Keratinocyte (primary cell): ENCODE measurements around the gene MIPOL1. TPM values are rescaled to one million over a fixed set of nuclear protein-coding genes. Genes with fewer than 3 reads are reported as not detected.
"Not testable (repeated sequence)": the region's sequence is repeated elsewhere in the genome, so short reads cannot be mapped to it uniquely, and the experiment has no call there.

Experiments
- DNase-seq: peaks from one replicate; pipeline ENCODE4 v3.0.0-alpha.2; 2011; ENCODE audit warnings: low read depth, missing footprints, low spot score
- FAIRE-seq: peaks from 2 replicates; lab custom pipeline; 2011; peaks lifted over from hg19 to GRCh38; lab: Jason Lieb, UNC
- H2AFZ ChIP-seq: 2 replicates; pipeline ENCODE4 v1.6.0; 2012; ENCODE audit warnings: low read length, control low read depth, inconsistent platforms; ENCODE audit not compliant: control insufficient read depth
- H3K27ac ChIP-seq: 2 replicates; pipeline ENCODE4 v1.5.1; 2011; ENCODE audit warnings: low read length; ENCODE audit not compliant: control insufficient read depth, insufficient read depth
- H3K27me3 ChIP-seq: 3 replicates; pipeline ENCODE4 v1.6.0; 2011; ENCODE audit warnings: low read length; ENCODE audit not compliant: control insufficient read depth, insufficient read depth; ENCODE audit errors: extremely low read depth
- H3K36me3 ChIP-seq, 2 experiments: 2 replicates in 1 of 2; 3 replicates in 1 of 2; pipeline ENCODE4 v1.5.1; 2011; ENCODE audit warnings: low read length in 2 of 2, mild to moderate bottlenecking in 1 of 2; ENCODE audit not compliant: control insufficient read depth in 2 of 2, insufficient read depth in 2 of 2; ENCODE audit errors: extremely low read depth in 1 of 2
- H3K4me1 ChIP-seq: 3 replicates; pipeline ENCODE4 v1.5.1; 2011; ENCODE audit warnings: low read length; ENCODE audit not compliant: control insufficient read depth, insufficient read depth; ENCODE audit errors: extremely low read depth
- H3K4me2 ChIP-seq: 3 replicates; pipeline ENCODE4 v1.6.0; 2011; ENCODE audit warnings: low read depth, low read length; ENCODE audit not compliant: control insufficient read depth, insufficient read depth; ENCODE audit errors: extremely low read depth
- H3K4me3 ChIP-seq, 3 experiments: fragments of 200-600 bp in 1 of 3; sonication (generic) in 1 of 3; 2 replicates in 2 of 3; 3 replicates in 1 of 3; pipeline ENCODE4 v1.5.1; 2011 to 2016; ENCODE audit warnings: low read length in 3 of 3, mild to moderate bottlenecking in 3 of 3, control low read depth in 2 of 3, inconsistent platforms in 1 of 3, low read depth in 1 of 3, mixed read lengths in 1 of 3, mixed run types in 1 of 3, moderate library complexity in 1 of 3; ENCODE audit not compliant: control insufficient read depth in 2 of 3, insufficient read depth in 2 of 3; ENCODE audit errors: extremely low read depth in 1 of 3
- H3K79me2 ChIP-seq: 2 replicates; pipeline ENCODE4 v1.6.0; 2012; ENCODE audit warnings: low read length; ENCODE audit not compliant: control insufficient read depth, insufficient read depth
- H3K9ac ChIP-seq: 3 replicates; pipeline ENCODE4 v1.6.0; 2011; ENCODE audit warnings: low read length; ENCODE audit not compliant: control insufficient read depth, insufficient read depth; ENCODE audit errors: extremely low read depth
- H3K9me1 ChIP-seq: 3 replicates; pipeline ENCODE4 v1.6.0; 2011; ENCODE audit warnings: low read length; ENCODE audit not compliant: control insufficient read depth, insufficient read depth; ENCODE audit errors: extremely low read depth
- H3K9me3 ChIP-seq: 2 replicates; pipeline ENCODE4 v1.5.1; 2012; ENCODE audit warnings: low read depth, low read length; ENCODE audit not compliant: control insufficient read depth
- H4K20me1 ChIP-seq: 3 replicates; pipeline ENCODE4 v1.6.0; 2011; ENCODE audit warnings: low read length; ENCODE audit not compliant: control insufficient read depth, insufficient read depth; ENCODE audit errors: extremely low read depth
- EZH2 ChIP-seq: IDR thresholded peaks from one replicate; pipeline ENCODE4 v1.6.1; 2012; ENCODE audit warnings: inconsistent platforms, mild to moderate bottlenecking, low read length, moderate library complexity
- dilution Hi-C: fragments of 300-500 bp; cut with MboI; formaldehyde crosslinking; loops from one replicate; pipeline ENCODE4 v1.7.0; 2020; ENCODE audit warnings: low sequenced_read_pairs; ENCODE audit not compliant: extremely low pct_ligation_motif_present
- polyA plus RNA-seq, 5 experiments: library from polyadenylated mRNA; depleted of rRNA in 3 of 5; stranded (reverse) in 3 of 5; stranded (forward) in 1 of 5; unstranded in 1 of 5; fragments of >200 nt; gene quantifications; 1 replicate in 1 of 5; 2 replicates in 3 of 5; 3 replicates in 1 of 5; pipeline versions ENCODE4 v1.2.1 to v1.2.3, GENCODE V29; 2011 to 2012; ENCODE audit warnings: missing spikeins in 2 of 5, low read depth in 1 of 5, low replicate concordance in 1 of 5
- TF ChIP-seq, protein P1 (sequence below), 3 experiments: IDR thresholded peaks in 1 of 3; conservative IDR thresholded peaks in 1 of 3; optimal IDR thresholded peaks in 1 of 3; 2 replicates in 2 of 3; 3 replicates in 1 of 3; pipeline versions ENCODE3 to v1.5.1; 2011; ENCODE audit warnings: low read length in 3 of 3, mild to moderate bottlenecking in 3 of 3, moderate library complexity in 2 of 3, control low read depth in 1 of 3, inconsistent platforms in 1 of 3; ENCODE audit not compliant: insufficient read depth in 2 of 3; ENCODE audit errors: extremely low read depth in 1 of 3

Gene MIPOL1
- polyA plus RNA-seq, 1 donor (not counting 4 experiments of a cell fraction or from before 2014, with no cell fraction given): 10.9 TPM

DNA sequence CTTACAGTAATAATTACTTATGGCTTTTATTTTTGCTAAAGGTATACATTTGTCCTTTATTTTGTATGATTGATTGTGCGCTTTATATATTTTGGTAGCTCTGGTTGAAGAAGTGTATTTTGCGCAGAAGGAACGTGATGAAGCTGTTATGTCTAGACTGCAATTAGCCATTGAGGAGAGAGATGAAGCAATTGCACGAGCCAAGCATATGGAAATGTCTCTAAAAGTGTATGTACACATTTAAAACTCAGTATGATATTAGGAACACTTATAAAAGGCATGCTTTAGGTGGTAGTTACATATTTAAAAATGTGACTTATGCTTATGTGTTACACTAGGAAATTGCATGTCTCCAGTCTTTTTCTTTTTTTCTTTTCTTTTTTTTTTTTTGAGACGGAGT is 87.5 kb downstream of the MIPOL1 start:
- TF ChIP-seq, protein P1, sequence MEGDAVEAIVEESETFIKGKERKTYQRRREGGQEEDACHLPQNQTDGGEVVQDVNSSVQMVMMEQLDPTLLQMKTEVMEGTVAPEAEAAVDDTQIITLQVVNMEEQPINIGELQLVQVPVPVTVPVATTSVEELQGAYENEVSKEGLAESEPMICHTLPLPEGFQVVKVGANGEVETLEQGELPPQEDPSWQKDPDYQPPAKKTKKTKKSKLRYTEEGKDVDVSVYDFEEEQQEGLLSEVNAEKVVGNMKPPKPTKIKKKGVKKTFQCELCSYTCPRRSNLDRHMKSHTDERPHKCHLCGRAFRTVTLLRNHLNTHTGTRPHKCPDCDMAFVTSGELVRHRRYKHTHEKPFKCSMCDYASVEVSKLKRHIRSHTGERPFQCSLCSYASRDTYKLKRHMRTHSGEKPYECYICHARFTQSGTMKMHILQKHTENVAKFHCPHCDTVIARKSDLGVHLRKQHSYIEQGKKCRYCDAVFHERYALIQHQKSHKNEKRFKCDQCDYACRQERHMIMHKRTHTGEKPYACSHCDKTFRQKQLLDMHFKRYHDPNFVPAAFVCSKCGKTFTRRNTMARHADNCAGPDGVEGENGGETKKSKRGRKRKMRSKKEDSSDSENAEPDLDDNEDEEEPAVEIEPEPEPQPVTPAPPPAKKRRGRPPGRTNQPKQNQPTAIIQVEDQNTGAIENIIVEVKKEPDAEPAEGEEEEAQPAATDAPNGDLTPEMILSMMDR (optimal IDR thresholded peaks at IDR 0.05 in 1 of 3, IDR thresholded peaks at IDR 0.05 in 1 of 3, conservative IDR thresholded peaks at IDR 0.05 in 1 of 3; ENCODE audit: extremely low read depth in 1 of 3, insufficient read depth in 2 of 3, low read length in 3 of 3): no peak
- no peak for TF ChIP-seq EZH2
- Histone ChIP-seq H3K9ac (no peak overlapping the region), H2AFZ (no peak overlapping the region), H3K4me2 (no peak overlapping the region), H3K36me3 (no peaks in the 10 kb centered on the region), H3K27ac (no peak overlapping the region), H3K9me1 (no peaks in the 10 kb centered on the region), H4K20me1 (no peaks in the 10 kb centered on the region), H3K27me3 (no peaks in the 10 kb centered on the region), H3K9me3 (no peaks in the 10 kb centered on the region), H3K4me1 (no peaks in the 10 kb centered on the region), H3K79me2 (no peaks in the 10 kb centered on the region), H3K4me3 (no peak overlapping the region)
- dilution Hi-C loops: no loop called here
- FAIRE-seq (no peak), DNase-seq (no peak)

DNA sequence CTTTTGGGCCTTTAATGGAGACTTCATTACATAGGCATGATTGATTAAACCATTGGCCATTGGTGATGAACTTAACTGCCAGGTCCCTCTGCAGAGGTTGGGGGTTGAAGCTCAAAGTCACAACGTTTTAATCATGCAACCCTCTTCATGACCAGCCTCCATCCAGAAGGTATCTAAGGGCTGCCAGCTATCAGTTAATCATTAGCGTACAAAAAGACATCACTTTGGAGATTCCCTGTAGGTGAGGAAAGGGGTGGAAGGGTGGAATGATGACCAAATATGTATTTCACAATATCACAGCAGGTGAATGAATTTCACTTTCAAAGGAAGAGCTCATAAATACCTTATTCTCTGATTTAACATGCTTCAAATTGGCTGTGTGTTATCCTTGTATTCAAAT is 92.0 kb downstream of the MIPOL1 start:
- Histone ChIP-seq H3K36me3 (no peaks in the 10 kb centered on the region), H3K4me3 (no peak overlapping the region), H3K27ac (no peak overlapping the region), H2AFZ (no peak overlapping the region), H3K9me1 (no peaks in the 10 kb centered on the region), H3K4me1 (no peaks in the 10 kb centered on the region), H3K4me2 (no peak overlapping the region), H4K20me1 (no peaks in the 10 kb centered on the region), H3K9me3 (no peaks in the 10 kb centered on the region), H3K27me3 (no peaks in the 10 kb centered on the region), H3K9ac (no peak overlapping the region), H3K79me2 (no peaks in the 10 kb centered on the region)
- FAIRE-seq (no peak), DNase-seq (no peak)
- dilution Hi-C loops: no loop called here
- TF ChIP-seq, protein P1 (optimal IDR thresholded peaks at IDR 0.05 in 1 of 3, IDR thresholded peaks at IDR 0.05 in 1 of 3, conservative IDR thresholded peaks at IDR 0.05 in 1 of 3; ENCODE audit: extremely low read depth in 1 of 3, insufficient read depth in 2 of 3, low read length in 3 of 3): no peak
- no peak for TF ChIP-seq EZH2

DNA sequence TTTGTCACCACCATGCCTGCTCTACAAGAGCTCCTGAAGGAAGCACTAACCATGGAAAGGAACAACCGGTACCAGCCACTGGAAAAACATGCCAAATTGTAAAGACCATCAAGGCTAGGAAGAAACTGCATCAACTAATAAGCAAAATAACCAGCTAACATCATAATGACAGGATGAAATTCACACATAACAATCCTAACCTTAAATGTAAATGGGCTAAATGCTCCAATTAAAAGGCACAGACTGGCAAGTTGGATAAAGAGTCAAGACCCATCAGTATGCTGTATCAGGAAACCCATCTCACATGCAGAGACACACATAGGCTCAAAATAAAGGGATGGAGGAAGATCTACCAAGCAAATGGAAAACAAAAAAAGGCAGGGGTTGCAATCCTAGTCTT is 97.5 kb downstream of the MIPOL1 start:
- H3K4me2 ChIP-seq, H3K9ac ChIP-seq, FAIRE-seq: not testable (repeated sequence)

More for the DNA sequence above, 97.5 kb downstream of the MIPOL1 start:
- H3K36me3 ChIP-seq, H3K79me2 ChIP-seq, DNase-seq, H3K9me1 ChIP-seq, H3K9me3 ChIP-seq, dilution Hi-C loops, H3K27me3 ChIP-seq, H4K20me1 ChIP-seq, H3K4me1 ChIP-seq, H3K27ac ChIP-seq, H3K4me3 ChIP-seq, H2AFZ ChIP-seq: not testable (repeated sequence)
